ENCODE measurements around the gene OR8S1.
"Not testable (repeated sequence)": the region's sequence is repeated elsewhere in the genome, so short reads cannot be mapped to it uniquely, and the experiment has no call there.

OR8S1 gene

GRCh38 chr12:48525332-48525731 lies at the start of gene OR8S1:
Gene OR8S1, plus strand, starts transcription at chr12:48525632. Its CDS starts 0 bp downstream, at chr12:48525632.
- no peak for DNase-seq (ENCODE audit: low spot score)

GRCh38 chr12:48482198-48482597 lies 43.2 kb upstream of the OR8S1 start, which contains the start of gene C12orf54:
Gene C12orf54, plus strand, starts transcription at chr12:48482498. Its CDS starts 799 bp downstream, at chr12:48483297.
- no peak for DNase-seq (ENCODE audit: low spot score)

- no peak for DNase-seq (ENCODE audit: low spot score)
Measured at GRCh38 chr12:48482930-48483329, 42.5 kb upstream of the OR8S1 start.

- DNase-seq (ENCODE audit: low spot score): no peak
Measured at GRCh38 chr12:48486261-48486660, 39.2 kb upstream of the OR8S1 start.

GRCh38 chr12:48486679-48487078 lies 38.8 kb upstream of the OR8S1 start:
- DNase-seq (ENCODE audit: low spot score): no peak

GRCh38 chr12:48489012-48489411 lies 36.4 kb upstream of the OR8S1 start:
- no peak for DNase-seq (ENCODE audit: low spot score)

- DNase-seq (ENCODE audit: low spot score): not testable (repeated sequence)
Measured at GRCh38 chr12:48489456-48489855, 36.0 kb upstream of the OR8S1 start.

- DNase-seq (ENCODE audit: low spot score): not testable (repeated sequence)
Measured at GRCh38 chr12:48500281-48500680, 25.2 kb upstream of the OR8S1 start.

- not testable (repeated sequence) for DNase-seq (ENCODE audit: low spot score)
Measured at GRCh38 chr12:48506836-48507235, 18.6 kb upstream of the OR8S1 start.

- DNase-seq (ENCODE audit: low spot score): no peak
Measured at GRCh38 chr12:48508987-48509386, 16.4 kb upstream of the OR8S1 start.

GRCh38 chr12:48510111-48510510 lies 15.3 kb upstream of the OR8S1 start:
- no peak for DNase-seq (ENCODE audit: low spot score)

- DNase-seq (ENCODE audit: low spot score): no peak
Measured at GRCh38 chr12:48512855-48513254, 12.6 kb upstream of the OR8S1 start.

GRCh38 chr12:48514728-48515127 lies 10.7 kb upstream of the OR8S1 start:
- DNase-seq (ENCODE audit: low spot score): no peak

- not testable (repeated sequence) for DNase-seq (ENCODE audit: low spot score)
Measured at GRCh38 chr12:48520381-48520780, 5.1 kb upstream of the OR8S1 start.

GRCh38 chr12:48527891-48528670 lies 2.6 kb downstream of the OR8S1 start:
- DNase-seq (ENCODE audit: low spot score): no peak

GRCh38 chr12:48532601-48533000 lies 7.2 kb downstream of the OR8S1 start:
- DNase-seq (ENCODE audit: low spot score): no peak

GRCh38 chr12:48536602-48537001 lies 11.2 kb downstream of the OR8S1 start:
- no peak for DNase-seq (ENCODE audit: low spot score)

GRCh38 chr12:48542300-48542928 lies 17.0 kb downstream of the OR8S1 start:
- DNase-seq (ENCODE audit: low spot score): peak; percentile 40

GRCh38 chr12:48545833-48546469 lies 20.5 kb downstream of the OR8S1 start:
- no peak for DNase-seq (ENCODE audit: low spot score)

GRCh38 chr12:48547012-48547411 lies 21.6 kb downstream of the OR8S1 start:
- DNase-seq (ENCODE audit: low spot score): not testable (repeated sequence)

GRCh38 chr12:48551636-48552035 lies 26.2 kb downstream of the OR8S1 start:
- not testable (repeated sequence) for DNase-seq (ENCODE audit: low spot score)

- DNase-seq (ENCODE audit: low spot score): not testable (repeated sequence)
Measured at GRCh38 chr12:48553666-48554343, 28.4 kb downstream of the OR8S1 start.
